HepG2 (cell line): ENCODE measurements around the gene KIAA1328. TPM values are rescaled to one million over a fixed set of nuclear protein-coding genes. Genes with fewer than 3 reads are reported as not detected.

Experiments used
- ATAC-seq: fragments of 200-7000 bp; cut with Tn5 transposase; 3 replicates; pipeline ENCODE4 v1.9.1; 2020; ENCODE audit warnings: mild to moderate bottlenecking, moderate library complexity
- BruUV-seq: library from RNA; stranded (reverse); fragments of 400-500 nt; replicated peaks from 2 replicates; lab custom pipeline; 2021; lab: Mats Ljungman, UMichigan
- CTCF ChIA-PET: fragments of 300-600 bp; formaldehyde crosslinking; extraction: SDS; loops from one replicate; lab custom pipeline; 2021; ENCODE audit warnings: low total read pairs, inconsistent platforms, low intra/inter-chr PET ratio; lab: Yijun Ruan, JAX
- POLR2A ChIA-PET: fragments of 350-600 bp; sonication (Branson Sonifier 250); formaldehyde crosslinking; loops from one replicate; lab custom pipeline; 2020; ENCODE audit warnings: antibody characterized with exemption, inconsistent platforms; lab: Yijun Ruan, JAX
- DNase-seq: peaks from one replicate; pipeline ENCODE4 v3.0.0-alpha.2; 2015; ENCODE audit warnings: low spot score
- FAIRE-seq: peaks from 3 replicates; lab custom pipeline; 2011; peaks lifted over from hg19 to GRCh38; lab: Jason Lieb, UNC
- H2AFZ ChIP-seq: one replicate; pipeline ENCODE4 v1.6.1; 2011; ENCODE audit warnings: low read length, inconsistent platforms
- H3K27ac ChIP-seq: fragments of 300-600 bp; 3 replicates; pipeline ENCODE4 v1.8.0; 2011; ENCODE audit warnings: mixed run types, mild to moderate bottlenecking, mixed read lengths, low read length, inconsistent platforms; ENCODE audit not compliant: insufficient read depth; ENCODE audit errors: extremely low read length
- H3K27me3 ChIP-seq, 2 experiments: fragments of 200-600 bp in 1 of 2; 2 replicates in 1 of 2; 3 replicates in 1 of 2; pipeline versions ENCODE4 v1.6.0 to v1.8.0; 2011; ENCODE audit warnings: low read length in 2 of 2, mild to moderate bottlenecking in 2 of 2, moderate library complexity in 2 of 2, inconsistent platforms in 1 of 2; ENCODE audit not compliant: insufficient read depth in 2 of 2, control insufficient read depth in 1 of 2
- H3K36me3 ChIP-seq, 2 experiments: fragments of 200-600 bp in 1 of 2; replicated peaks in 1 of 2; 2 replicates in 1 of 2; 3 replicates in 1 of 2; pipeline versions ENCODE4 v1.5.1 to v1.8.0; 2011; ENCODE audit warnings: low read length in 2 of 2, inconsistent platforms in 1 of 2; ENCODE audit not compliant: insufficient read depth in 2 of 2, control insufficient read depth in 1 of 2
- H3K4me1 ChIP-seq: 2 replicates; pipeline ENCODE4 v1.5.1; 2012; ENCODE audit warnings: low read length, inconsistent platforms; ENCODE audit not compliant: insufficient read depth
- H3K4me2 ChIP-seq: 2 replicates; pipeline ENCODE4 v1.6.0; 2011; ENCODE audit warnings: low read depth, low read length, inconsistent platforms
- H3K4me3 ChIP-seq, 3 experiments: fragments of 200-600 bp in 1 of 3; sonication (generic), shearing (Covaris generic) in 1 of 3; replicated peaks in 1 of 3; 2 replicates each; pipeline ENCODE4 v1.5.1; 2011 to 2016; ENCODE audit warnings: low read length in 3 of 3, inconsistent platforms in 2 of 3, low read depth in 2 of 3, mild to moderate bottlenecking in 2 of 3, control low read depth in 1 of 3, mixed read lengths in 1 of 3; ENCODE audit not compliant: insufficient read depth in 1 of 3
- H3K79me2 ChIP-seq: one replicate; pipeline ENCODE4 v1.6.1; 2011; ENCODE audit warnings: low read length, inconsistent platforms; ENCODE audit not compliant: insufficient read depth
- H3K9ac ChIP-seq: 2 replicates; pipeline ENCODE4 v1.6.0; 2011; ENCODE audit warnings: mild to moderate bottlenecking, low read depth, low read length, inconsistent platforms; ENCODE audit not compliant: insufficient read depth
- H3K9me3 ChIP-seq: 2 replicates; pipeline ENCODE4 v1.5.1; 2012; ENCODE audit warnings: mild to moderate bottlenecking, low read length
- H4K20me1 ChIP-seq: 2 replicates; pipeline ENCODE4 v1.6.0; 2011; ENCODE audit warnings: inconsistent platforms, mild to moderate bottlenecking, low read length, moderate library complexity; ENCODE audit not compliant: insufficient read depth
- ATRX ChIP-seq: sonication (generic); formaldehyde crosslinking; IDR thresholded peaks from 2 replicates; pipeline ENCODE4 v1.4.0; 2020; ENCODE audit warnings: missing genetic modification reagents, borderline replicate concordance
- JUN ChIP-seq: sonication (generic); formaldehyde crosslinking; IDR thresholded peaks from 2 replicates; pipeline ENCODE4 v1.4.0; 2020; ENCODE audit warnings: mild to moderate bottlenecking, missing genetic modification reagents
- NFKB2 ChIP-seq: sonication (generic); formaldehyde crosslinking; IDR thresholded peaks from 2 replicates; pipeline ENCODE4 v1.4.0; 2020; ENCODE audit warnings: missing genetic modification reagents, borderline replicate concordance
- RFXANK ChIP-seq: IDR thresholded peaks from 2 replicates; pipeline ENCODE4 v1.6.1; 2016
- ZIK1 ChIP-seq: sonication (generic); formaldehyde crosslinking; IDR thresholded peaks from 2 replicates; pipeline ENCODE4 v1.5.0; 2020; ENCODE audit warnings: mild to moderate bottlenecking, low read depth, missing genetic modification reagents, borderline replicate concordance
- ZNF276 ChIP-seq: sonication (generic); formaldehyde crosslinking; IDR thresholded peaks from 2 replicates; pipeline ENCODE4 v1.4.0; 2020; ENCODE audit warnings: mild to moderate bottlenecking, low read depth, missing genetic modification reagents
- ZNF329 ChIP-seq: sonication (generic); formaldehyde crosslinking; IDR thresholded peaks from 2 replicates; pipeline ENCODE4 v1.9.0; 2021; ENCODE audit warnings: low read depth, mild to moderate bottlenecking, missing genetic modification reagents
- ZNF501 ChIP-seq: sonication (generic); formaldehyde crosslinking; IDR thresholded peaks from 2 replicates; pipeline ENCODE4 v1.5.1; 2020; ENCODE audit warnings: mild to moderate bottlenecking, moderate library complexity, missing genetic modification reagents
- ZNF556 ChIP-seq: sonication (generic); formaldehyde crosslinking; IDR thresholded peaks from 2 replicates; pipeline ENCODE4 v1.4.0; 2020; ENCODE audit warnings: mild to moderate bottlenecking, missing genetic modification reagents, borderline replicate concordance
- ZNF720 ChIP-seq: sonication (generic); formaldehyde crosslinking; IDR thresholded peaks from 2 replicates; pipeline ENCODE4 v1.4.0; 2020; ENCODE audit warnings: missing genetic modification reagents
- ZNF83 ChIP-seq: sonication (generic); formaldehyde crosslinking; IDR thresholded peaks from 2 replicates; pipeline ENCODE4 v1.4.0; 2020; ENCODE audit warnings: missing genetic modification reagents, mild to moderate bottlenecking, borderline replicate concordance
- ZNF841 ChIP-seq: sonication (generic); formaldehyde crosslinking; IDR thresholded peaks from 2 replicates; pipeline ENCODE4 v1.8.1; 2023; ENCODE audit warnings: missing genetic modification reagents, borderline replicate concordance
- WGBS: methylation state at CpG from one replicate; pipeline ENCODE4 v1.1.6; 2017; ENCODE audit warnings: low lambda C conversion rate; 5-methylcytosine and 5-hydroxymethylcytosine counted together
- in situ Hi-C: cut with HindIII; loops from 2 replicates; pipeline ENCODE4 v1.10.0; 2017; ENCODE audit warnings: low pct_unique_long_range_greater_than_20kb; ENCODE audit not compliant: extremely low pct_ligation_motif_present
- intact Hi-C: fragments of 100-400 bp; cut with micrococcal nuclease; formaldehyde crosslinking; loops from one replicate; pipeline ENCODE4 v1.10.0; 2022; ENCODE audit not compliant: unreplicated experiment
- polyA plus RNA-seq, 8 experiments: library from polyadenylated mRNA; depleted of rRNA in 3 of 8; stranded (reverse) in 7 of 8; unstranded in 1 of 8; fragments of >200 nt; fragmentation: Illumina TruSeq in 4 of 8; extraction: Trizol in 4 of 8; gene quantifications; 2 replicates each; pipeline versions ENCODE4 v1.2.1 to v1.2.3, GENCODE V29; 2011 to 2016; ENCODE audit warnings: low read depth in 4 of 8, missing spikeins in 1 of 8, mixed read lengths in 1 of 8; ENCODE audit not compliant: insufficient read depth in 1 of 8
- total RNA-seq, 5 experiments: library from RNA; depleted of rRNA; stranded (reverse); fragments of >200 nt; fragmentation: Illumina TruSeq; extraction: Trizol; gene quantifications; 2 replicates each; pipeline ENCODE4 v1.2.3, GENCODE V29; 2016; ENCODE audit warnings: low read depth in 1 of 5
- TF ChIP-seq, protein P1 (sequence below): sonication (generic); formaldehyde crosslinking; IDR thresholded peaks from 2 replicates; pipeline ENCODE4 v1.5.0; 2020; ENCODE audit warnings: mild to moderate bottlenecking, missing genetic modification reagents, borderline replicate concordance
- TF ChIP-seq, protein P2 (sequence below): sonication (generic); formaldehyde crosslinking; IDR thresholded peaks from 2 replicates; pipeline ENCODE4 v1.5.1; 2020; ENCODE audit warnings: missing genetic modification reagents, mild to moderate bottlenecking, borderline replicate concordance

The KIAA1328 gene
- total and polyA plus RNA-seq, 2 of the 13 experiments (the other 11 are each of a cell fraction or from before 2014, with no cell fraction given): 4.1 to 6.0 TPM

GRCh38 chr18:36934884-36935283 is 106.0 kb downstream of the KIAA1328 start:
- Histone ChIP-seq H3K4me2 (no peak overlapping the region), H3K36me3 (no peaks in the 10 kb centered on the region), H3K9me3 (peaks cover 12% of the 10 kb centered on the region; the same call in 1 of the 2 replicates), H3K27ac (no peak overlapping the region), H2AFZ (no peak overlapping the region), H4K20me1 (no peaks in the 10 kb centered on the region), H3K9ac (no peak overlapping the region), H3K4me1 (no peaks in the 10 kb centered on the region), H3K27me3 (no peaks in the 10 kb centered on the region), H3K4me3 (no peak overlapping the region), H3K79me2 (no peaks in the 10 kb centered on the region)
- ChIA-PET POLR2A (no interaction called here), CTCF (no interaction called here)
- intact Hi-C loops: no loop called here
- no peak for DNase-seq
- ATAC-seq: no peak
- TF ChIP-seq ATRX (CRISPR knock-in tag): no peak
- TF ChIP-seq NFKB2 (CRISPR knock-in tag): no peak
- TF ChIP-seq, protein P1, sequence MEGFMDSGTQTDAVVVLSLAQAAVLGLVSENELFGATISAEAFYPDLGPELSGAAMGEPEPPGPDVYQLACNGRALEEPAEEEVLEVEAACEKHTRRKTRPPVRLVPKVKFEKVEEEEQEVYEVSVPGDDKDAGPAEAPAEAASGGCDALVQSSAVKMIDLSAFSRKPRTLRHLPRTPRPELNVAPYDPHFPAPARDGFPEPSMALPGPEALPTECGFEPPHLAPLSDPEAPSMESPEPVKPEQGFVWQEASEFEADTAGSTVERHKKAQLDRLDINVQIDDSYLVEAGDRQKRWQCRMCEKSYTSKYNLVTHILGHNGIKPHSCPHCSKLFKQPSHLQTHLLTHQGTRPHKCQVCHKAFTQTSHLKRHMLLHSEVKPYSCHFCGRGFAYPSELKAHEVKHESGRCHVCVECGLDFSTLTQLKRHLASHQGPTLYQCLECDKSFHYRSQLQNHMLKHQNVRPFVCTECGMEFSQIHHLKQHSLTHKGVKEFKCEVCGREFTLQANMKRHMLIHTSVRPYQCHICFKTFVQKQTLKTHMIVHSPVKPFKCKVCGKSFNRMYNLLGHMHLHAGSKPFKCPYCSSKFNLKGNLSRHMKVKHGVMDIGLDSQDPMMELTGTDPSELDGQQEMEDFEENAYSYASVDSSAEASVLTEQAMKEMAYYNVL (CRISPR knock-in tag): no peak
- TF ChIP-seq, protein P2, sequence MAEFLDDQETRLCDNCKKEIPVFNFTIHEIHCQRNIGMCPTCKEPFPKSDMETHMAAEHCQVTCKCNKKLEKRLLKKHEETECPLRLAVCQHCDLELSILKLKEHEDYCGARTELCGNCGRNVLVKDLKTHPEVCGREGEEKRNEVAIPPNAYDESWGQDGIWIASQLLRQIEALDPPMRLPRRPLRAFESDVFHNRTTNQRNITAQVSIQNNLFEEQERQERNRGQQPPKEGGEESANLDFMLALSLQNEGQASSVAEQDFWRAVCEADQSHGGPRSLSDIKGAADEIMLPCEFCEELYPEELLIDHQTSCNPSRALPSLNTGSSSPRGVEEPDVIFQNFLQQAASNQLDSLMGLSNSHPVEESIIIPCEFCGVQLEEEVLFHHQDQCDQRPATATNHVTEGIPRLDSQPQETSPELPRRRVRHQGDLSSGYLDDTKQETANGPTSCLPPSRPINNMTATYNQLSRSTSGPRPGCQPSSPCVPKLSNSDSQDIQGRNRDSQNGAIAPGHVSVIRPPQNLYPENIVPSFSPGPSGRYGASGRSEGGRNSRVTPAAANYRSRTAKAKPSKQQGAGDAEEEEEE (CRISPR knock-in tag): no peak
- TF ChIP-seq ZNF501 (CRISPR knock-in tag): no peak
- TF ChIP-seq ZNF276 (CRISPR knock-in tag): no peak
- TF ChIP-seq JUN (CRISPR knock-in tag): no peak
- no peak for TF ChIP-seq ZNF841 (CRISPR knock-in tag)
- TF ChIP-seq RFXANK (CRISPR knock-in tag): no peak
- no peak for TF ChIP-seq ZNF556 (CRISPR knock-in tag)
- no peak for TF ChIP-seq ZNF83 (CRISPR knock-in tag)
- TF ChIP-seq ZNF720: no peak
- TF ChIP-seq ZNF329 (CRISPR knock-in tag): no peak
- no peak for TF ChIP-seq ZIK1 (CRISPR knock-in tag)
- WGBS: 86% methylated on average over 1 of the region's 1 CpG
- FAIRE-seq: no peak
- in situ Hi-C loops: loop anchor here (25.0 kb wide), 1 partner anchor 552 kb away; no protein-coding TSS in a partner anchor
- no TSS peak for BruUV-seq
